ENCODE measurements around the gene DDAH1.

The DDAH1 gene

DNA sequence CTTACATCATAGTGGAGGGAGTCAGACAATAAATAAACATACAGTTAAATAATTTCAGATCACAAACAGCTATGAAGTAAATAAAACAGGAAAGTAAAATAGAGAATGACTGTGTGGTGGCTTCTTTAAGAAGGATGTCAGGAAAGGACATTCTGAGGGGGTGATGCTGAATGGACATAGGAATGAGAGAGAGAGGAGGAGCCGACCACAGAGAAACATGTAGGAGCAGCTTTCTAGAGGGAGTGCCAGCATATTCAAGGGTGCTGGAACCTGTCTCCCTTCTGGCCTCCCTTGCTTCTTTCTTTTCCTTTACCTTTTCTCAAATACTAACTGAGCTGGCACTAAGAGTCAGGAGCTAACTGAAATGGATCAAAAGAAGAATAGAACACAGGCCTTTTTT is 168.0 kb downstream of the DDAH1 start:
- H3K9me2 ChIP-seq (replicated peaks; ENCODE audit: control insufficient read depth, low read length) = no peaks in the 10 kb centered on the region
- H4K20me1 ChIP-seq (ENCODE audit: control insufficient read depth, insufficient read depth, low read depth, low read length) = no peaks in the 10 kb centered on the region; the same call in 1 of the 2 replicates
- H3K36me3 ChIP-seq (ENCODE audit: control insufficient read depth, low read length) = no peaks in the 10 kb centered on the region
- H3K27ac ChIP-seq (ENCODE audit: low read depth, low read length) = no peak overlapping the region
- TF ChIP-seq, protein P1, sequence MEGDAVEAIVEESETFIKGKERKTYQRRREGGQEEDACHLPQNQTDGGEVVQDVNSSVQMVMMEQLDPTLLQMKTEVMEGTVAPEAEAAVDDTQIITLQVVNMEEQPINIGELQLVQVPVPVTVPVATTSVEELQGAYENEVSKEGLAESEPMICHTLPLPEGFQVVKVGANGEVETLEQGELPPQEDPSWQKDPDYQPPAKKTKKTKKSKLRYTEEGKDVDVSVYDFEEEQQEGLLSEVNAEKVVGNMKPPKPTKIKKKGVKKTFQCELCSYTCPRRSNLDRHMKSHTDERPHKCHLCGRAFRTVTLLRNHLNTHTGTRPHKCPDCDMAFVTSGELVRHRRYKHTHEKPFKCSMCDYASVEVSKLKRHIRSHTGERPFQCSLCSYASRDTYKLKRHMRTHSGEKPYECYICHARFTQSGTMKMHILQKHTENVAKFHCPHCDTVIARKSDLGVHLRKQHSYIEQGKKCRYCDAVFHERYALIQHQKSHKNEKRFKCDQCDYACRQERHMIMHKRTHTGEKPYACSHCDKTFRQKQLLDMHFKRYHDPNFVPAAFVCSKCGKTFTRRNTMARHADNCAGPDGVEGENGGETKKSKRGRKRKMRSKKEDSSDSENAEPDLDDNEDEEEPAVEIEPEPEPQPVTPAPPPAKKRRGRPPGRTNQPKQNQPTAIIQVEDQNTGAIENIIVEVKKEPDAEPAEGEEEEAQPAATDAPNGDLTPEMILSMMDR (IDR thresholded peaks at IDR 0.05; ENCODE audit: low read depth, low read length, poor library complexity, severe bottlenecking) = no peak
- TF ChIP-seq EZH2phosphoT487 (IDR thresholded peaks at IDR 0.05; ENCODE audit: borderline replicate concordance, low read length) = no peak
- H3K9me3 ChIP-seq (ENCODE audit: control insufficient read depth, insufficient read depth, low read length) = no peaks in the 10 kb centered on the region
- H3K27me3 ChIP-seq (ENCODE audit: control insufficient read depth, low read length) = peaks cover 27% of the 10 kb centered on the region
- no peaks in the 10 kb centered on the region for H3K79me2 ChIP-seq (ENCODE audit: control insufficient read depth, low read length)
- no peaks in the 10 kb centered on the region for H3F3A ChIP-seq (ENCODE audit: control insufficient read depth, insufficient read depth)
- no peak overlapping the region for H3K4me2 ChIP-seq (ENCODE audit: low read length)
- H3K4me1 ChIP-seq (ENCODE audit: control insufficient read depth, low read length) = peaks cover 8% of the 10 kb centered on the region
- H3K4me3 ChIP-seq (ENCODE audit: low read length) = no peak overlapping the region

DNA sequence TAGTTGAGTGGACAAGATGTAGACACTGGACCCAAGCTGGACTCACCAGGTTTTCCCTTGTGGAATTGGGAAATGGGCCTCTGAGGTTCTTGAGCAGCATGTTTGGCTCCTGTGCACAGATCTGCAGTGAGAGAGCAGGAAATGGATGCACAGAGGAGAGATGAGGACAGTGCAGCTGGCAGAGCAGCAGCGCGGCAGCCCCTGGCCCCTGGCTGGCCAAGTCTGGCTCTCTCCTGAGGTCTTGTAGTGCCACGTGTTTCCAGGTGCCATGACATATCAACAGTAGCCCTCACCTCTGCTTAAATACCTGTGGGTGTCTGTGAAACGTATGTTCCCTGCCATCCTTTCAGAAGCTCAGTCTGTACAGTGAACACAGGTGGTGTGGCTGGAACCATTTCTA is 169.3 kb downstream of the DDAH1 start:
- H3K4me2 ChIP-seq (ENCODE audit: low read length) = no peak overlapping the region
- no peaks in the 10 kb centered on the region for H3F3A ChIP-seq (ENCODE audit: control insufficient read depth, insufficient read depth)
- peaks cover 13% of the 10 kb centered on the region for H3K4me1 ChIP-seq (ENCODE audit: control insufficient read depth, low read length)
- H3K79me2 ChIP-seq (ENCODE audit: control insufficient read depth, low read length) = no peaks in the 10 kb centered on the region
- H3K36me3 ChIP-seq (ENCODE audit: control insufficient read depth, low read length) = no peaks in the 10 kb centered on the region
- peaks cover 27% of the 10 kb centered on the region for H3K27me3 ChIP-seq (ENCODE audit: control insufficient read depth, low read length)
- H3K9me3 ChIP-seq (ENCODE audit: control insufficient read depth, insufficient read depth, low read length) = no peaks in the 10 kb centered on the region
- H3K9me2 ChIP-seq (replicated peaks; ENCODE audit: control insufficient read depth, low read length) = no peaks in the 10 kb centered on the region
- TF ChIP-seq, protein P1 (IDR thresholded peaks at IDR 0.05; ENCODE audit: low read depth, low read length, poor library complexity, severe bottlenecking) = no peak
- TF ChIP-seq EZH2phosphoT487 (IDR thresholded peaks at IDR 0.05; ENCODE audit: borderline replicate concordance, low read length) = no peak
- H4K20me1 ChIP-seq (ENCODE audit: control insufficient read depth, insufficient read depth, low read depth, low read length) = no peaks in the 10 kb centered on the region; the same call in 1 of the 2 replicates
- no peak overlapping the region for H3K27ac ChIP-seq (ENCODE audit: low read depth, low read length)
- H3K4me3 ChIP-seq (ENCODE audit: low read length) = no peak overlapping the region

DNA sequence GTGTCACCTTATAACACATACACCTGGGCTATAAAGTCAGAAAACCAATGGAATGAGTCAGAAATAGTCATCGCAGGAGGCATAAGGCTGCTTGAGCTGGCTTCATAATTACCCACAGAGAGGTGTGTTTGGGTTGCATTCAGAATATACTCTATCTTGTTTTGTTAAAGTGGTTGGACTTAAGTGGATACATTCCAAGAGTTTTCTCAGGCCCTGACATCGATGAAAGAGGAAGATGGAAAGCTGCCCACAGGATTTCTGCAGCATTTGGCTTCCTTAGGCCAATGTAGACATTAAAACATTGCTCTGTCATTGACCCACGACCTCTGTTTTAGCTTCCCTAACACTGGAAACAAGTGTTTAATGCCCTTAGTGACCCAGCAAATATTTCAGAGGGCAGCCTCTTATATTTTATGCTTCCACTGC is 169.9 kb downstream of the DDAH1 start:
- Histone ChIP-seq H3K36me3 (ENCODE audit: control insufficient read depth, low read length) (no peaks in the 10 kb centered on the region), H3K4me1 (ENCODE audit: control insufficient read depth, low read length) (peaks cover 19% of the 10 kb centered on the region), H3F3A (ENCODE audit: control insufficient read depth, insufficient read depth) (no peaks in the 10 kb centered on the region), H3K4me3 (ENCODE audit: low read length) (no peak overlapping the region), H3K9me2 (replicated peaks; ENCODE audit: control insufficient read depth, low read length) (no peaks in the 10 kb centered on the region), H3K4me2 (ENCODE audit: low read length) (no peak overlapping the region), H4K20me1 (ENCODE audit: control insufficient read depth, insufficient read depth, low read depth, low read length) (no peaks in the 10 kb centered on the region; the same call in 1 of the 2 replicates), H3K9me3 (ENCODE audit: control insufficient read depth, insufficient read depth, low read length) (no peaks in the 10 kb centered on the region), H3K27ac (ENCODE audit: low read depth, low read length) (no peak overlapping the region), H3K27me3 (ENCODE audit: control insufficient read depth, low read length) (peaks cover 27% of the 10 kb centered on the region), H3K79me2 (ENCODE audit: control insufficient read depth, low read length) (no peaks in the 10 kb centered on the region)
- TF ChIP-seq EZH2phosphoT487 (IDR thresholded peaks at IDR 0.05; ENCODE audit: borderline replicate concordance, low read length) = no peak
- TF ChIP-seq, protein P1 (IDR thresholded peaks at IDR 0.05; ENCODE audit: low read depth, low read length, poor library complexity, severe bottlenecking) = no peak
